Spleen (tissue), 7 donors: ENCODE data around the gene ECD.

ENCODE experiments used
- CTCF ChIP-seq, 11 experiments: fragments of 200-600 bp in 7 of 11; fragments of 450-650 bp in 4 of 11; sonication (generic) in 4 of 11; IDR thresholded peaks in 8 of 11; conservative IDR thresholded peaks in 3 of 11; 1 replicate in 7 of 11; 2 replicates in 4 of 11; pipeline versions ENCODE4 v1.4.0 to v1.8.0; 2016 to 2021; ENCODE audit warnings: antibody characterized with exemption in 11 of 11, inconsistent platforms in 4 of 11, mild to moderate bottlenecking in 1 of 11
- POLR2AphosphoS5 ChIP-seq, 3 donors: sonication (generic); formaldehyde crosslinking; IDR thresholded peaks; one replicate each; pipeline ENCODE4 v1.5.1; 2017; ENCODE audit warnings: antibody characterized with exemption in 3 of 3
- donor health status: DM: no; HTN: no; CAD: no; lungs with moderate emphysema.
- donor health status: DM: no; HTN: no; CAD: no.
- donor health status: DM: no; HTN: no; CAD: no.

- TF ChIP-seq POLR2AphosphoS5 (IDR thresholded peaks at IDR 0.05) (no peak), CTCF (IDR thresholded peaks at IDR 0.05 in 8 of 11, conservative IDR thresholded peaks at IDR 0.05 in 3 of 11) (no peak)
These were observed 49.6 kb downstream of the ECD start for GRCh38 chr10:73117976-73118743.
